OCI-LY7 (cell line): Measurements from ENCODE around the gene SV2B.

ENCODE experiments used
- EZH2phosphoT487 ChIP-seq: fragments of 200-600 bp; sonication (generic); IDR thresholded peaks from 2 replicates; pipeline ENCODE4 v1.6.1; 2018; ENCODE audit warnings: low read depth, borderline replicate concordance, mild to moderate bottlenecking, mixed run types, antibody characterized with exemption, low read length, moderate library complexity, mixed read lengths
- TF ChIP-seq, protein P1 (sequence below): fragments of 200-600 bp; sonication (generic); conservative IDR thresholded peaks from 2 replicates; pipeline ENCODE4 v1.5.1; 2014; ENCODE audit warnings: mild to moderate bottlenecking, antibody characterized with exemption, low read length, moderate library complexity, mixed read lengths

DNA sequence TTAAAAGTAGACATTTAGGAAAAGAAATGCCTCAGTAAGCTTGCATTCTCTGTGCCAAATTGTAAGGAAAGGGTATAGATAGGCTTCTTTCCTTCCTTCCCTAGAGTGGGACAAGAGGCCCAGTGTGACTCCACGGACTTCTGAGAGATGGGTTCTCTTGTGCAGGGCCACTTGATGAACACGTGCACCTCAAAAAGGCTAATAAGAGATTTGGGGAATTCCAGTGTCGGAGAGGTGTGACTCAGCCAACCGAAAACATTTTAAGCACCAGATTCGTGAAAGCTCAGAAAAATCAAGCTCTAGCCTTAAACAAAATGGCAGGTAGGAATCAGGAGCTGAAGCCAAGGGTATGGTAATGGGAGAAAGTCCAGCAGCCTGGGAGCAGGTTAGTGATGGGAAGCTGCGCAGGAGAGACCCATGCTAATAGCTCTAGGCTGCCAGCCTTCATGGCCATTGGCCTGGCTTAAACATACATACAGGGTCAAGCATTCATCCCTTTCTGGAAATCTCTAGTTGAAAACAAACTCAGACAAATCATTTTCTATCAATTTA is 56.2 kb downstream of the SV2B start:
- TF ChIP-seq, protein P1, sequence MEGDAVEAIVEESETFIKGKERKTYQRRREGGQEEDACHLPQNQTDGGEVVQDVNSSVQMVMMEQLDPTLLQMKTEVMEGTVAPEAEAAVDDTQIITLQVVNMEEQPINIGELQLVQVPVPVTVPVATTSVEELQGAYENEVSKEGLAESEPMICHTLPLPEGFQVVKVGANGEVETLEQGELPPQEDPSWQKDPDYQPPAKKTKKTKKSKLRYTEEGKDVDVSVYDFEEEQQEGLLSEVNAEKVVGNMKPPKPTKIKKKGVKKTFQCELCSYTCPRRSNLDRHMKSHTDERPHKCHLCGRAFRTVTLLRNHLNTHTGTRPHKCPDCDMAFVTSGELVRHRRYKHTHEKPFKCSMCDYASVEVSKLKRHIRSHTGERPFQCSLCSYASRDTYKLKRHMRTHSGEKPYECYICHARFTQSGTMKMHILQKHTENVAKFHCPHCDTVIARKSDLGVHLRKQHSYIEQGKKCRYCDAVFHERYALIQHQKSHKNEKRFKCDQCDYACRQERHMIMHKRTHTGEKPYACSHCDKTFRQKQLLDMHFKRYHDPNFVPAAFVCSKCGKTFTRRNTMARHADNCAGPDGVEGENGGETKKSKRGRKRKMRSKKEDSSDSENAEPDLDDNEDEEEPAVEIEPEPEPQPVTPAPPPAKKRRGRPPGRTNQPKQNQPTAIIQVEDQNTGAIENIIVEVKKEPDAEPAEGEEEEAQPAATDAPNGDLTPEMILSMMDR: no peak
- TF ChIP-seq EZH2phosphoT487: no peak
